Esophagus muscularis mucosa (tissue), 4 donors: ENCODE results near the gene KMT2E. TPM values are rescaled to one million over a fixed set of nuclear protein-coding genes. Genes with fewer than 3 reads are reported as not detected.

Experiments
- DNase-seq: peaks from one replicate; pipeline ENCODE4 v3.0.0-alpha.2; 2017; ENCODE audit errors: extremely low spot score
- H3K27ac ChIP-seq, 4 donors: fragments of 200-600 bp; sonication (generic); replicated peaks in 1 of 4; 1 replicate in 3 of 4; 2 replicates in 1 of 4; pipeline ENCODE4 v1.5.1; 2016 to 2019; ENCODE audit warnings: mild to moderate bottlenecking in 1 of 4
- H3K27me3 ChIP-seq, 4 donors: fragments of 200-600 bp; sonication (generic); one replicate each; pipeline versions ENCODE4 v1.5.1 to v1.6.0; 2016 to 2019
- H3K36me3 ChIP-seq, 4 donors: fragments of 200-600 bp; sonication (generic); one replicate each; pipeline ENCODE4 v1.5.1; 2016 to 2019
- H3K4me1 ChIP-seq, 4 donors: fragments of 200-600 bp; sonication (generic); one replicate each; pipeline ENCODE4 v1.5.1; 2016 to 2019
- H3K4me3 ChIP-seq, 4 donors: fragments of 200-600 bp; sonication (generic); 1 replicate in 2 of 4; 2 replicates in 2 of 4; pipeline ENCODE4 v1.5.1; 2016 to 2019; ENCODE audit warnings: mild to moderate bottlenecking in 4 of 4, moderate library complexity in 1 of 4
- H3K9me3 ChIP-seq, 4 donors: fragments of 200-600 bp; sonication (generic); 1 replicate in 3 of 4; 2 replicates in 1 of 4; pipeline ENCODE4 v1.5.1; 2016 to 2019
- EP300 ChIP-seq: sonication (generic); formaldehyde crosslinking; IDR thresholded peaks from one replicate; pipeline ENCODE4 v1.6.1; 2017; ENCODE audit warnings: antibody characterized with exemption
- POLR2A ChIP-seq: fragments of 450-650 bp; IDR thresholded peaks from one replicate; pipeline ENCODE4 v1.6.1; 2017; ENCODE audit warnings: antibody characterized with exemption, moderate library complexity, mild to moderate bottlenecking, low read depth
- POLR2AphosphoS5 ChIP-seq, 2 donors: sonication (generic); formaldehyde crosslinking; IDR thresholded peaks; one replicate each; pipeline ENCODE4 v1.6.1; 2017; ENCODE audit warnings: antibody characterized with exemption in 2 of 2
- WGBS: methylation state at CpG from one replicate; pipeline ENCODE4 v1.1.5; 2018; 5-methylcytosine and 5-hydroxymethylcytosine counted together
- intact Hi-C: fragments of 100-400 bp; cut with DNase I; formaldehyde crosslinking; loops from one replicate; pipeline ENCODE4 v1.15.1; 2023
- total RNA-seq, 4 donors: library from RNA; depleted of rRNA; stranded (reverse); fragments of >200 nt; gene quantifications; one replicate each; pipeline versions ENCODE4 v1.1.0 to v1.2.1, GENCODE V29; 2016
- TF ChIP-seq, protein P1 (sequence below), 3 experiments: fragments of 200-600 bp in 2 of 3; fragments of 450-650 bp in 1 of 3; sonication (generic) in 2 of 3; IDR thresholded peaks; one replicate each; pipeline ENCODE4 v1.5.1; 2017 to 2019; ENCODE audit warnings: antibody characterized with exemption in 3 of 3, mild to moderate bottlenecking in 2 of 3, moderate library complexity in 1 of 3

Gene KMT2E
- total RNA-seq, 4 donors from 2014 or later: 77.0 to 109 (median 94.0) TPM

DNA sequence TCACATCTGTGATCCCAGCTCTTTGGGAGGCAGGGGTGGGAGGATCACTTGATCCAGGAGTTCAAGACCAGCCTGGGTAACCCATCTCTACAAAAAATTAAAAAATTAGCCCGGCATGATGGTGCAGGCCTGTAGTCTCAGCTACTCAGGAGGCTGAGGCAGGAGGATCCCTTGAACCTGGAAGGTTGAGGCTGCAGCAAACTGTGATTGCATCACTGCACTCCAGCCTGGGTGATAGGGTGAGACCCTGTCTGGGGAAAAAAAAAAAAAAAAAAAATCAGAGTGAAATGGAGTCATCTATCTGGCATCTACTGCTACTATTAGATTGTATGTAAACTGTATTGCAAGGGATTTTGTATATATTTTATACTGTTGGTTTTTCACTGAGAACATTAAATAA, 59.1 kb downstream of the KMT2E start:
- intact Hi-C loops: no loop called here
- Histone ChIP-seq H3K4me3 (no peak overlapping the region), H3K36me3 (peaks cover 27 to 97% (median 69%) of the 10 kb centered on the region in 4 donors), H3K27me3 (no peaks in the 10 kb centered on the region), H3K4me1 (no peaks in the 10 kb centered on the region), H3K9me3 (no peaks in the 10 kb centered on the region), H3K27ac (no peak overlapping the region)
- DNase-seq: no peak
- 95% methylated on average over 1 of the region's 1 CpG for WGBS
- no peak for TF ChIP-seq POLR2AphosphoS5 (IDR thresholded peaks at IDR 0.05)
- TF ChIP-seq POLR2A: no peak
- no peak for TF ChIP-seq EP300
- TF ChIP-seq, protein P1, sequence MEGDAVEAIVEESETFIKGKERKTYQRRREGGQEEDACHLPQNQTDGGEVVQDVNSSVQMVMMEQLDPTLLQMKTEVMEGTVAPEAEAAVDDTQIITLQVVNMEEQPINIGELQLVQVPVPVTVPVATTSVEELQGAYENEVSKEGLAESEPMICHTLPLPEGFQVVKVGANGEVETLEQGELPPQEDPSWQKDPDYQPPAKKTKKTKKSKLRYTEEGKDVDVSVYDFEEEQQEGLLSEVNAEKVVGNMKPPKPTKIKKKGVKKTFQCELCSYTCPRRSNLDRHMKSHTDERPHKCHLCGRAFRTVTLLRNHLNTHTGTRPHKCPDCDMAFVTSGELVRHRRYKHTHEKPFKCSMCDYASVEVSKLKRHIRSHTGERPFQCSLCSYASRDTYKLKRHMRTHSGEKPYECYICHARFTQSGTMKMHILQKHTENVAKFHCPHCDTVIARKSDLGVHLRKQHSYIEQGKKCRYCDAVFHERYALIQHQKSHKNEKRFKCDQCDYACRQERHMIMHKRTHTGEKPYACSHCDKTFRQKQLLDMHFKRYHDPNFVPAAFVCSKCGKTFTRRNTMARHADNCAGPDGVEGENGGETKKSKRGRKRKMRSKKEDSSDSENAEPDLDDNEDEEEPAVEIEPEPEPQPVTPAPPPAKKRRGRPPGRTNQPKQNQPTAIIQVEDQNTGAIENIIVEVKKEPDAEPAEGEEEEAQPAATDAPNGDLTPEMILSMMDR (IDR thresholded peaks at IDR 0.05): no peak

DNA sequence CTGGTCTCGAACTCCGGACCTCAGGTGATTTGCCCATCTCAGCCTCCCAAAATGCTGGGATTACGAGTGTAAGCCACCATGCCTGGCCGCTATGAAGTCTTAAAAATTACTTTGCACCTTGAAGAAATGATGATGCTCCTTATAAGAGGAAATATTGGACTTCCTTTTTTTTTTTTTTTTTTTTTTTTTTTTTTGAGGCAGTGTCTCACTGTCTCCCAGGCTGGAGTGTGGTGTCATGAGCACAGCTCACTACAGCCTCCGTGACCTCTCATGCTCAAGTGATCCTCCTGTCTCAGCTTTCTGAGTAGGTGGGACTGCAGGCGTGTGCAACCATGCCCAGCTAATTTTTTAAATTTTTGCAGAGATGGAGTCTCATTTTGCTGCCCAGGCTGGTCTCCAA, 65.3 kb downstream of the KMT2E start:
- Histone ChIP-seq H3K4me1 (peaks cover 0 to 1% (median 0%) of the 10 kb centered on the region in 4 donors), H3K4me3 (no peak overlapping the region), H3K9me3 (no peaks in the 10 kb centered on the region), H3K27ac (no peak overlapping the region), H3K36me3 (peaks cover 45 to 100% (median 90%) of the 10 kb centered on the region in 4 donors), H3K27me3 (no peaks in the 10 kb centered on the region)
- 87% methylated on average over 6 of the region's 6 CpGs for WGBS
- TF ChIP-seq, protein P1 (IDR thresholded peaks at IDR 0.05): no peak
- TF ChIP-seq POLR2A (no peak), EP300 (no peak), POLR2AphosphoS5 (IDR thresholded peaks at IDR 0.05) (no peak)
- DNase-seq: no peak
- intact Hi-C loops: no loop called here

DNA sequence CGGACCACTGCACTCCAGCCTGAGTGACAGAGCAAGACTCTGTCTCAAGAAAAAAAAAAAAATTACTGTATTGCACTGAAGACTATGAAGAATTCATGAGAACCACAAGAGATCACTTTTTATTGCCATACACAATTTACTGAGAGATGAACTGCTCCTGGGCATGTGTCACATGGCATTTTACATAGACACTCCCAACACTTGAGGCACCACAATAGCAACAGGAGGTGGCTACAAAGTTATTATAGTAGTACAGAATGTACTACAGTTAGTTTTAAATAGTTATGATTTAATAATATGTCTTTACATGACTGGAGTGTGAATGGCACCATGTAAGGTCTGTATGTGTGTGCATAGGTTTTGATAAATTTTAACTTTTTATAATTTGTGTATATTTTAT, 70.6 kb downstream of the KMT2E start:
- peaks cover 0 to 17% (median 0%) of the 10 kb centered on the region in 4 donors for H3K4me1 ChIP-seq
- TF ChIP-seq EP300 (no peak), POLR2A (no peak), POLR2AphosphoS5 (IDR thresholded peaks at IDR 0.05) (no peak)
- TF ChIP-seq, protein P1 (IDR thresholded peaks at IDR 0.05): no peak
- H3K36me3 ChIP-seq: peaks cover 17 to 82% (median 71%) of the 10 kb centered on the region in 4 donors
- no peak overlapping the region for H3K4me3 ChIP-seq
- DNase-seq: no peak
- no peak overlapping the region for H3K27ac ChIP-seq
- WGBS: 100% methylated on average over 1 of the region's 1 CpG
- H3K9me3 ChIP-seq: no peaks in the 10 kb centered on the region
- H3K27me3 ChIP-seq: no peaks in the 10 kb centered on the region
- intact Hi-C loops: no loop called here

DNA sequence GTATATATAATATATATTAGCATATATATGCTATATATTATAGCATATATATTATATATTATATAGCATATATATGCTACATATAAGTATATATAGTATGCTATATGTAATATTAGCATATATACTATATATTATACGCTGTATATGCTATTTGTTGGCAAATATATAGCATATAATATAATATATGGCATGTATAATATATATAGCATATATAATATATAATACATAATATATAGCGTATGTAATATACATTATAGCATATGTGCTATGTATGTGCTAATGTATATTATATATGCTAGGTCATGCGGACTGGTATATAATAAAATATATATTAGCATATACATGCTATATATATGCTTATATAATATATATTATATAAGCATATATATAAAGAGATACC, 72.8 kb downstream of the KMT2E start:
- TF ChIP-seq POLR2AphosphoS5 (IDR thresholded peaks at IDR 0.05): no peak
- TF ChIP-seq EP300: no peak
- TF ChIP-seq POLR2A: no peak
- TF ChIP-seq, protein P1 (IDR thresholded peaks at IDR 0.05): no peak
- H3K27me3 ChIP-seq: no peaks in the 10 kb centered on the region
- H3K27ac ChIP-seq: no peak overlapping the region
- no peaks in the 10 kb centered on the region for H3K9me3 ChIP-seq
- H3K4me3 ChIP-seq: no peak overlapping the region
- H3K4me1 ChIP-seq: peaks cover 0 to 18% (median 0%) of the 10 kb centered on the region in 4 donors
- 96% methylated on average over 3 of the region's 3 CpGs for WGBS
- intact Hi-C loops: no loop called here
- DNase-seq: no peak
- peaks cover 0 to 80% (median 66%) of the 10 kb centered on the region in 4 donors for H3K36me3 ChIP-seq

DNA sequence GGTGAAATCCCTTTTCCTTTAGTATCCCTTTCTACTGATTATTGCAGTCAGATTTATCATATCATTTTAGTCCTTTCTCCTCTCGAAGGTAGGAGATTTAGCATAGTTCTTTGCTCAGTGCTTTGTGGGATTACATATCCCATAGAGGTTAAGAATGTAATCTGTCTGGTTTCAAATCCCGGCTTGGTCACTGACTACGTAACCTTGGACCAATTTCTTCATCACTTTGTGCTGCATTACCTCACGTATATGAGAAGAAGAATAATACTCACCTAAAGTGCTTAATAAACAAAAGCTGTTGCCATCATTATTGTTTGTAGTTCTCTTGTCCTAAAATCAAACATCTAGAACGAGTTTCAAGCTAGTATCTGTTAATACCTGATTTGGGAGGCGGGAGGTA, 74.0 kb downstream of the KMT2E start:
- TF ChIP-seq, protein P1 (IDR thresholded peaks at IDR 0.05): no peak
- TF ChIP-seq POLR2AphosphoS5 (IDR thresholded peaks at IDR 0.05) (no peak), EP300 (no peak)
- Histone ChIP-seq H3K4me1 (peaks cover 0 to 18% (median 0%) of the 10 kb centered on the region in 4 donors), H3K4me3 (no peak overlapping the region), H3K36me3 (peaks cover 0 to 80% (median 64%) of the 10 kb centered on the region in 4 donors), H3K27me3 (no peaks in the 10 kb centered on the region), H3K9me3 (no peaks in the 10 kb centered on the region), H3K27ac (no peak overlapping the region)
- DNase-seq: no peak
- intact Hi-C loops: no loop called here
- 84% methylated on average over 6 of the region's 6 CpGs for WGBS
